Ishikawa (cell line): ENCODE measurements around the gene TMEM208.

Experiments
- CEBPB ChIP-seq: IDR thresholded peaks from 2 replicates; pipeline ENCODE4 v1.6.1; 2012
- EP300 ChIP-seq: IDR thresholded peaks from 2 replicates; pipeline ENCODE4 v1.6.1; 2012; ENCODE audit warnings: borderline replicate concordance
- FOXM1 ChIP-seq: IDR thresholded peaks from 2 replicates; pipeline ENCODE4 v1.6.1; 2012; ENCODE audit warnings: low read depth, borderline replicate concordance
- REST ChIP-seq: IDR thresholded peaks from 2 replicates; pipeline ENCODE4 v1.6.1; 2012; ENCODE audit warnings: low read depth, mild to moderate bottlenecking
- TAF1 ChIP-seq: IDR thresholded peaks from 2 replicates; pipeline ENCODE4 v1.6.1; 2012; ENCODE audit warnings: low read depth, mild to moderate bottlenecking
- TEAD4 ChIP-seq: IDR thresholded peaks from 2 replicates; pipeline ENCODE4 v1.6.1; 2012
- YY1 ChIP-seq: IDR thresholded peaks from 2 replicates; pipeline ENCODE4 v1.6.1; 2012; ENCODE audit warnings: low read depth

- no peak for TF ChIP-seq YY1
- TF ChIP-seq REST = no peak
- TF ChIP-seq TEAD4 = no peak
- TF ChIP-seq FOXM1 = no peak
- no peak for TF ChIP-seq TAF1
- no peak for TF ChIP-seq EP300
- no peak for TF ChIP-seq CEBPB
Observed at GRCh38 chr16:67213197-67214019, 13.5 kb upstream of the TMEM208 start.
